H9 (cell line): ENCODE results near the gene FOSL2. TPM values are rescaled to one million over a fixed set of nuclear protein-coding genes. Genes with fewer than 3 reads are reported as not detected.

Experiments used
- DNase-seq: peaks from one replicate; pipeline ENCODE4 v3.0.0-alpha.2; 2017
- H2AFZ ChIP-seq: one replicate; pipeline ENCODE4 v1.6.1; 2013; ENCODE audit warnings: mild to moderate bottlenecking, low read length, control low read depth, moderate library complexity
- H2AK5ac ChIP-seq: 2 replicates; pipeline ENCODE4 v1.6.1; 2013; ENCODE audit warnings: low read length, control low read depth, mixed read lengths; ENCODE audit not compliant: insufficient read length
- H2BK120ac ChIP-seq: one replicate; pipeline ENCODE4 v1.6.1; 2013; ENCODE audit warnings: low read depth, mild to moderate bottlenecking, low read length, control low read depth, inconsistent platforms; ENCODE audit not compliant: poor library complexity, severe bottlenecking
- H2BK12ac ChIP-seq: 2 replicates; pipeline ENCODE4 v1.6.1; 2013; ENCODE audit warnings: low read length, control low read depth, mixed read lengths, low read depth; ENCODE audit not compliant: insufficient read length
- H2BK15ac ChIP-seq: 2 replicates; pipeline ENCODE4 v1.6.1; 2013; ENCODE audit warnings: low read depth, low read length, control low read depth
- H2BK20ac ChIP-seq: one replicate; pipeline ENCODE4 v1.6.1; 2013; ENCODE audit warnings: low read depth, mild to moderate bottlenecking, low read length, control low read depth, inconsistent platforms; ENCODE audit not compliant: poor library complexity, severe bottlenecking
- H2BK5ac ChIP-seq: 2 replicates; pipeline ENCODE4 v1.6.1; 2013; ENCODE audit warnings: low read length, control low read depth, mixed read lengths; ENCODE audit not compliant: insufficient read length
- H3K14ac ChIP-seq: 2 replicates; pipeline ENCODE4 v1.6.1; 2013; ENCODE audit warnings: low read length, control low read depth; ENCODE audit not compliant: insufficient read depth
- H3K18ac ChIP-seq: 2 replicates; pipeline ENCODE4 v1.6.1; 2013; ENCODE audit warnings: low read depth, mild to moderate bottlenecking, mixed read lengths, low read length, control low read depth; ENCODE audit not compliant: insufficient read length
- H3K23ac ChIP-seq: 2 replicates; pipeline ENCODE4 v1.6.1; 2013; ENCODE audit warnings: low read length, control low read depth, mixed read lengths, low read depth; ENCODE audit not compliant: insufficient read length
- H3K23me2 ChIP-seq: 2 replicates; pipeline ENCODE4 v1.6.1; 2013; ENCODE audit warnings: low read depth, mild to moderate bottlenecking, mixed read lengths, low read length, control low read depth; ENCODE audit not compliant: insufficient read length, poor library complexity, severe bottlenecking
- H3K27ac ChIP-seq: 2 replicates; pipeline ENCODE4 v1.5.1; 2013; ENCODE audit warnings: low read length, control low read depth, mixed read lengths, low read depth; ENCODE audit not compliant: insufficient read length
- H3K27me3 ChIP-seq: 2 replicates; pipeline ENCODE4 v1.6.1; 2013; ENCODE audit warnings: low read length, control low read depth, inconsistent platforms; ENCODE audit not compliant: insufficient read depth
- H3K4ac ChIP-seq: 2 replicates; pipeline ENCODE4 v1.6.1; 2013; ENCODE audit warnings: low read depth, mild to moderate bottlenecking, control low read depth, inconsistent platforms, low read length, moderate library complexity
- H3K4me1 ChIP-seq: 2 replicates; pipeline ENCODE4 v1.6.1; 2013; ENCODE audit warnings: low read length, control low read depth, inconsistent platforms; ENCODE audit not compliant: insufficient read depth
- H3K4me2 ChIP-seq: 2 replicates; pipeline ENCODE4 v1.6.1; 2013; ENCODE audit warnings: low read length, control low read depth, mixed read lengths; ENCODE audit not compliant: insufficient read length, insufficient read depth
- H3K56ac ChIP-seq: 2 replicates; pipeline ENCODE4 v1.6.1; 2013; ENCODE audit warnings: low read depth, mild to moderate bottlenecking, mixed read lengths, low read length, control low read depth; ENCODE audit not compliant: insufficient read length
- H3K79me1 ChIP-seq: 2 replicates; pipeline ENCODE4 v1.6.1; 2013; ENCODE audit warnings: low read depth, mild to moderate bottlenecking, moderate library complexity, low read length, control low read depth, inconsistent platforms; ENCODE audit not compliant: insufficient read depth, poor library complexity, severe bottlenecking
- H3K79me2 ChIP-seq: 2 replicates; pipeline ENCODE4 v1.6.1; 2013; ENCODE audit warnings: low read length, control low read depth, inconsistent platforms; ENCODE audit not compliant: insufficient read depth
- H3K9ac ChIP-seq: 2 replicates; pipeline ENCODE4 v1.6.1; 2013; ENCODE audit warnings: low read length, control low read depth, mixed read lengths; ENCODE audit not compliant: insufficient read length; ENCODE audit errors: extremely low read depth
- H3K9me3 ChIP-seq: one replicate; pipeline ENCODE4 v1.6.1; 2013; ENCODE audit warnings: low read depth, low read length, inconsistent platforms; ENCODE audit not compliant: control insufficient read depth
- H3T11ph ChIP-seq: one replicate; pipeline ENCODE4 v1.6.1; 2013; ENCODE audit warnings: mild to moderate bottlenecking, low read length, control low read depth, inconsistent platforms
- H4K20me1 ChIP-seq: one replicate; pipeline ENCODE4 v1.6.1; 2013; ENCODE audit not compliant: control insufficient read depth, insufficient read length, insufficient read depth
- H4K5ac ChIP-seq: 2 replicates; pipeline ENCODE4 v1.6.1; 2013; ENCODE audit warnings: low read depth, mild to moderate bottlenecking, mixed read lengths, low read length, control low read depth; ENCODE audit not compliant: insufficient read length
- H4K8ac ChIP-seq: replicated peaks from 2 replicates; pipeline ENCODE4 v1.6.1; 2013; ENCODE audit warnings: low read length, control low read depth, mixed read lengths, low read depth; ENCODE audit not compliant: insufficient read length
- H4K91ac ChIP-seq: 2 replicates; pipeline ENCODE4 v1.6.1; 2013; ENCODE audit warnings: low read depth, mild to moderate bottlenecking, moderate library complexity, mixed read lengths, low read length, control low read depth; ENCODE audit not compliant: insufficient read length
- H3K27ac Mint-ChIP-seq, 3 experiments: 2 replicates in 2 of 3; 3 replicates in 1 of 3; pipeline ENCODE4 v1.8.0; 2020 to 2021; ENCODE audit warnings: mixed read lengths in 3 of 3, mild to moderate bottlenecking in 1 of 3, moderate library complexity in 1 of 3
- H3K27me3 Mint-ChIP-seq: 2 replicates; pipeline ENCODE4 v1.8.0; 2021; ENCODE audit warnings: low read depth, mild to moderate bottlenecking, moderate library complexity, mixed read lengths
- H3K36me3 Mint-ChIP-seq, 3 experiments: 2 replicates in 2 of 3; 3 replicates in 1 of 3; pipeline ENCODE4 v1.8.0; 2020 to 2021; ENCODE audit warnings: low read depth in 3 of 3, mixed read lengths in 3 of 3; ENCODE audit not compliant: insufficient read depth in 1 of 3
- H3K4me1 Mint-ChIP-seq, 2 experiments: 2 replicates each; pipeline ENCODE4 v1.8.0; 2020; ENCODE audit warnings: mixed read lengths in 2 of 2
- H3K4me3 Mint-ChIP-seq, 2 experiments: 2 replicates in 1 of 2; 3 replicates in 1 of 2; pipeline ENCODE4 v1.8.0; 2020 to 2021; ENCODE audit warnings: mild to moderate bottlenecking in 2 of 2, mixed read lengths in 2 of 2, moderate library complexity in 1 of 2
- H3K9me3 Mint-ChIP-seq, 2 experiments: 2 replicates in 1 of 2; 3 replicates in 1 of 2; pipeline ENCODE4 v1.8.0; 2020; ENCODE audit warnings: mild to moderate bottlenecking in 2 of 2, mixed read lengths in 2 of 2, moderate library complexity in 1 of 2
- WGBS: extraction: QIAGEN DNeasy Blood & Tissue Kit; methylation state at CpG from one replicate; pipeline ENCODE4 v1.1.7; 2013; ENCODE audit warnings: missing lambda C conversion rate, low lambda C conversion rate, mixed read lengths; ENCODE audit not compliant: insufficient read length; ENCODE audit errors: extremely low coverage; 5-methylcytosine and 5-hydroxymethylcytosine counted together
- total RNA-seq: library from RNA; stranded (reverse); gene quantifications from 2 replicates; pipeline ENCODE4 v1.2.1, GENCODE V29; 2021
- TF ChIP-seq, protein P1 (sequence below): fragments of 200-600 bp; sonication (generic); conservative IDR thresholded peaks from 3 replicates; pipeline ENCODE4 v1.8.0; 2021; ENCODE audit warnings: antibody characterized with exemption, mild to moderate bottlenecking

The FOSL2 gene
- total RNA-seq, 1 experiment from 2014 or later: 7.4 TPM

DNA sequence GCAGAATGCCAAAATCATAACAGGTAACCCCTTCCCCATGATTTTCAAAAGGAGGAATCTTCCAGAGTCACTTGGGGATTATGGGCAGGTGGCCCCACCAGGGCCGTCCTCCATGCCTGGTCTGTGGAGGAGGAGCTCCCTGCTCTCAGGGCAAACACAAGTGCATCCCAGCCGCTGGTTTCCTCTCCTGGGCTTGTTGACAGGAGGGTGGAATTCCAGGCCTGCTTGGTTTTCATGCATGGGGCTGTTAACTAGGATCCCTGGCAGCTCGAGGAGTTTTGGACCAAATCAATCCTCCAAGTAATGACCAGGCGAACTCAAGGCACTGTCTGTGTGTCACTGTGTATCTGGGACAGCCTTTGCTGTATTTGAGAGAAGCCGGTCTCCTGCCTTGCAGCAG is 45.3 kb downstream of the FOSL2 start:
- H3K14ac ChIP-seq: no peak overlapping the region
- H3K4me2 ChIP-seq: no peak overlapping the region
- Mint-ChIP-seq H3K4me1 (0 out of 4 replicates have a peak, but pooled peaks cover 0 to 3% of the 10 kb centered on the region in 2 experiments), H3K27me3 (no peaks in the 10 kb centered on the region; the same call in 1 of the 2 replicates), H3K4me3 (no peak overlapping the region), H3K9me3 (peaks cover 1 to 11% of the 10 kb centered on the region in 2 experiments), H3K36me3 (no peaks in the 10 kb centered on the region; a peak in 2 of 7 replicates), H3K27ac (no peak overlapping the region)
- H2AK5ac ChIP-seq: no peak overlapping the region
- no peak overlapping the region for H2BK5ac ChIP-seq
- no peak overlapping the region for H4K8ac ChIP-seq
- TF ChIP-seq, protein P1, sequence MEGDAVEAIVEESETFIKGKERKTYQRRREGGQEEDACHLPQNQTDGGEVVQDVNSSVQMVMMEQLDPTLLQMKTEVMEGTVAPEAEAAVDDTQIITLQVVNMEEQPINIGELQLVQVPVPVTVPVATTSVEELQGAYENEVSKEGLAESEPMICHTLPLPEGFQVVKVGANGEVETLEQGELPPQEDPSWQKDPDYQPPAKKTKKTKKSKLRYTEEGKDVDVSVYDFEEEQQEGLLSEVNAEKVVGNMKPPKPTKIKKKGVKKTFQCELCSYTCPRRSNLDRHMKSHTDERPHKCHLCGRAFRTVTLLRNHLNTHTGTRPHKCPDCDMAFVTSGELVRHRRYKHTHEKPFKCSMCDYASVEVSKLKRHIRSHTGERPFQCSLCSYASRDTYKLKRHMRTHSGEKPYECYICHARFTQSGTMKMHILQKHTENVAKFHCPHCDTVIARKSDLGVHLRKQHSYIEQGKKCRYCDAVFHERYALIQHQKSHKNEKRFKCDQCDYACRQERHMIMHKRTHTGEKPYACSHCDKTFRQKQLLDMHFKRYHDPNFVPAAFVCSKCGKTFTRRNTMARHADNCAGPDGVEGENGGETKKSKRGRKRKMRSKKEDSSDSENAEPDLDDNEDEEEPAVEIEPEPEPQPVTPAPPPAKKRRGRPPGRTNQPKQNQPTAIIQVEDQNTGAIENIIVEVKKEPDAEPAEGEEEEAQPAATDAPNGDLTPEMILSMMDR: no peak
- no peak overlapping the region for H2BK12ac ChIP-seq
- H4K91ac ChIP-seq: no peak overlapping the region
- H2BK20ac ChIP-seq: no peak overlapping the region
- no peaks in the 10 kb centered on the region for H3K23me2 ChIP-seq
- WGBS: no CpG with 5 or more reads among the region's 5 CpGs
- no peak overlapping the region for H2BK120ac ChIP-seq
- H3K79me2 ChIP-seq: no peaks in the 10 kb centered on the region
- no peak overlapping the region for H3K18ac ChIP-seq
- H3K9ac ChIP-seq: no peak overlapping the region
- H3K56ac ChIP-seq: no peak overlapping the region
- no peaks in the 10 kb centered on the region for H3K79me1 ChIP-seq
- no peak overlapping the region for H2BK15ac ChIP-seq
- no peaks in the 10 kb centered on the region for H3K27me3 ChIP-seq
- H4K5ac ChIP-seq: no peak overlapping the region
- no peak overlapping the region for H2AFZ ChIP-seq
- no peak overlapping the region for H3T11ph ChIP-seq
- H3K23ac ChIP-seq: no peak overlapping the region
- DNase-seq: no peak
- H3K9me3 ChIP-seq: no peaks in the 10 kb centered on the region
- no peaks in the 10 kb centered on the region for H4K20me1 ChIP-seq
- H3K27ac ChIP-seq: no peak overlapping the region
- no peaks in the 10 kb centered on the region for H3K4me1 ChIP-seq
- no peak overlapping the region for H3K4ac ChIP-seq
